GM21717 (cell line): ENCODE results near the gene IGLL5.

Experiments
- ATAC-seq: cut with Tn5 transposase; IDR thresholded peaks from one replicate; pipeline ENCODE4 v1.9.1; 2021; ENCODE audit warnings: mild to moderate bottlenecking, moderate library complexity; ENCODE audit not compliant: unreplicated experiment

IGLL5 gene

DNA sequence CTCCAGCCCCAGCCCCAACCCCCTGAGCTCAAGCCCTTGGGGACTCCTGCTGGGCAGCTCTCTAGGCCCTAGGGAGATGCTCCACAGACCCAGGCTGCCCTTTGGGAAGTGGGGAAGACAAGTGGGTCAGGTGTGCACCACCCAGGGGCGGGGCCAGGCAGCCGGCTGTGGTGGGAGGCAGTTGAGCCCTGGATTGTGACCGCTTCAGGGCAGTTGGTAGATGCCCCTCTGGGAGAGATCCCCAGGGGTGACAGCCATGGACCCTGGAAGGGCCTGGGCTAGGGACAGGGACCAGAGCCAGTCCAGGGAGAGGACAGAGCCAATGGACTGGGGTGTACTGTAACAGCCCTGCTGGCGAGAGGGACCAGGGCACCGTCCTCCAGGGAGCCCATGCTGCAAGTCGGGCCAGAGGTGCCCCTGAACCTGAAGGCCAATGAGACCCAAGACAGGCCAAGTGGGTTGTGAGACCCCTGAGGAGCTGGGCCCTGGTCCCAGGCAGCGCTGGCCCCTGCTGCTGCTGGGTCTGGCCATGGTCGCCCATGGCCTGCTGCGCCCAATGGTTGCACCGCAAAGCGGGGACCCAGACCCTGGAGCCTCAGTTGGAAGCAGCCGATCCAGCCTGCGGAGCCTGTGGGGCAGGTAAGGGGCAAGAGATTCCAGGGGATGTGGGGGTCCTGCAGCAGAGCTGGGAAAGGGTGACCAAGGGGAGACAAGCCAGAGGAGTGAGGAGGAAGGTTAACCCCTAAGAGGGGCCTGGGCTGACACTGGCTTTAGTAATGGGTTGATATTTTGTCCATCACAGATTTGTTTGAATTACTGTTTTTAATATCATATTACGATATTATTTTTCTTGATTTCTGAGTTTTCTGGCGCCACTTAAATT, at the start of gene IGLL5:
TSS of gene IGLL5 (plus strand) at position 196 of the 883 bp plus-strand sequence. CDS start at position 434, 238 bp downstream.
- no peak for ATAC-seq

DNA sequence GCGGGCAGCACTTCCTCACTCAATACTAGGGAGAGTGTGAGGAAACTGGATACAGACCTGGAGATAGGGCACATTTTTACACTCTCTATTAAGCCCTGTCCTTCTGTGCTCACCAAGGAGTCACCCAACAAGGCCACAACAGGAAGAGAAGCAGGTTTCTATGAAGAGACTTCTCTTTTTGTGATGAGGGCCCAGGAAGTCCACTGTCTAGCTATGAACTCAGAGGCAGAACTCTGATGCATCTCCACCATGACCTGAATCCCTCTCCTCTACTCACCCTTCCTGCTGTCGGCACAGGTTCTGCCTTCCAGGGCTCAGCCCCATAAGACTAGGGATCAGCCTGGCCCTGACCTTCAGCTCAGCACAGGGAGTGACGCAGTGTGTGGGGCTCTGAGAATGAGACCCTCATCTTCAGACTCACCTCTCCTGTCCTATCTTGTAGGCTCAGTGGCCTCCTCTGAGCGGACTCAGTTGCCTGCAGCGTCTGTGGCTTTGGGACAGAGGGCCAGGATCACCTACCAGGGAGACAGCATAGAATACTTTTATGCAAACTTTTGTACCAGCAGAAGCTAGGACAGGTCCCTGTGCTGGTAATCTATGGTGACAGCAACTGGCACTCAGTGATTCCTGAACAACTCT, 49.3 kb upstream of the IGLL5 start:
- no peak for ATAC-seq

DNA sequence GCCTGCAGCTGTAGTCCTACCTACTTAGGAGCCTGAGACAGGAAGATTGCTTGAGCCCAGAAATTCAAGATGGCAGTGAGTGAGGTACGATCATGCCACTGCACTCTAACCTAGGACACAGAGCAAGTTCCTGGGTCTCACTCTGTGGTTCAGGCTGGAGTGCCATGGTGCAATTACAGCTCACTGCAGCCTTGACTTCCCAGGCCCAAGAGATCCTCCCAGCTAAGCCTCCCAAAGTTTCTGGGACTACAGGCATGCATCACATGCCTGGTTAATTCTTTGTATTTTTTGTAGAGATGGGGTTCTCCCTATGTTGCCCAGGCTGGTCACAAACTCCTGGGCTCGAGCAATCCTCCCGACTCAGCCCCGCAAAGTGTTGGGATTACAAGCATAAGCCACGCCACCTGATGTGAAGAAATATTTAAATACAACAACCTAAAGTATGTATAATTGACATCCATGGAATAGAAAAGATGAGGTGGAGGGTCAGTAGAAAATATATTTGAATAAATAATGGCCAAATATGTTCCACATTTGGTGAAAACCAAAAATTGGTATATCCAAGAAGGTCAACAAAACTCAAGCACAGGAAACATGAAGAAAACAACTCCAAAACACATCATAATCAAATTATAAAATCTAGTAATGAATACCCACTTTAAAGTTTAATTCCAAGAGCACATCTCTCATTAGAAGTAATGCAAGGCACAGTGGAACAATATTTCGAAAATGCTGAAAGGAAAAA, 47.9 kb upstream of the IGLL5 start:
- ATAC-seq, result no peak

DNA sequence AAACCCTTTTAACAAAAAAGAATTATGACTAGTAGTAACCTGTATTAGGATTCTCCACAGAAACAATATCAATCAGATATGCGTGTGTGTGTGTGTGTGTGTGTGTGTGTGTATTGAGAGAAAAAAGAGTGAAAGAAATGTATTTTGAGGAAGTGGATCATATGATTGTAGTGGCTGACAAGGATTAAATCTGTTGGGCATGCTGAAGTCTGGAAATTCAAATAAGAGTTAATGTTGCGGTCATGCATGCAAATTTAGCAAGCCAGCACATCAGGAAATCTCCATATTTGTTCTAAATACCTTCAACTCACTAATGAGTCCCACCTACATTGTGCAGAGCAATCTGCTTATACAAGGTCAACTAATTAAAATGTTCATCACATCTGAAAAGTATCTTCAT, 46.8 kb upstream of the IGLL5 start:
- ATAC-seq, result no peak

- ATAC-seq, result no peak
Observed at GRCh38 chr22:22841598-22841997, 46.0 kb upstream of the IGLL5 start.

GRCh38 chr22:22842085-22842484, 45.5 kb upstream of the IGLL5 start:
- ATAC-seq, result no peak

- ATAC-seq, result no peak
Observed at GRCh38 chr22:22843848-22844247, 43.8 kb upstream of the IGLL5 start.

GRCh38 chr22:22847241-22847640, 40.4 kb upstream of the IGLL5 start:
- ATAC-seq, result no peak

- no peak for ATAC-seq
Observed at GRCh38 chr22:22848364-22848866, 39.2 kb upstream of the IGLL5 start.

DNA sequence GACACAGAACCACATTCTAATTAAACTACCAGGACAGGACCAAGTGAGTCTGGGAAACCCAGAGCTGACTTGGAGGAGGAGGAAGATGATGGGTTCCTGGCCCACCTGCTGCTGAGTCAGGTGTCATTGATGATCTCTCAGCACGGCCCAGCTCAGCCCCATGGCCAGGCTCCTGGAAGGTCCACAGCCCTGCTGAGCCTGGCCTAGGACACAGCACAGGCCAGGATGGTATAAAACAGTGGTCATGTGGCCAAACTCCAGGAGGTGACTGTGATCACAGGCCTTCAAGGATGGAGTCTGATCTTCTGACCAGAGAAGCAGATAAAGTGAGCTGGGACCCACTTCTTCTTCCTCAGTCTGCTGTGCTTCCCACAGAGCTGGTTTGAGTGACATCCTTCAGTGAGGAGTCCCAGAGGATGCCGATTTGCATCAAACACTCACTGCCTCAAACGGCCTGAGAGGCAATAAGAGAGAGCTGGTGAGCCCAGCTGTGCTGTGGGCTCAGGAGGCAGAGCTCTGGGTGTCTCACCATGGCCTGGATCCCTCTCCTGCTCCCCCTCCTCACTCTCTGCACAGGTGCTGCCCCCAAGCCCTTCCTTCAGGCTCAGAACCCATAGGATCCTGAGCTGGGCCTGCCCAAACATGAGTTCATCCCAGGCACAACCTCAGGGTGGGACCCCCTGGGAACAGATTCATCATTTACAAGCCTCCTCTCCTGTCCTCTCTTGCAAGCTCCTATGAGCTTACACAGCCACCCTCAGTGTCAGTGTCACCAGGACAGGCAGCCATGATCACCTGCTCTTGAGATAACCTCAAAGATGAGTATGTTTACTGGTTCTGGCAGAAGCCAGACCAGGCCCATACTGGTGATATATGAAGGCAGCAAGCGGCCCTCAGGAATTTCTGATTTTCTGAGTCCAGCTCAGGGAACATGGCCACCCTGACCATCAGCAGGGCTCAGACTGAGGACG, 37.7 kb upstream of the IGLL5 start:
- ATAC-seq, result no peak

DNA sequence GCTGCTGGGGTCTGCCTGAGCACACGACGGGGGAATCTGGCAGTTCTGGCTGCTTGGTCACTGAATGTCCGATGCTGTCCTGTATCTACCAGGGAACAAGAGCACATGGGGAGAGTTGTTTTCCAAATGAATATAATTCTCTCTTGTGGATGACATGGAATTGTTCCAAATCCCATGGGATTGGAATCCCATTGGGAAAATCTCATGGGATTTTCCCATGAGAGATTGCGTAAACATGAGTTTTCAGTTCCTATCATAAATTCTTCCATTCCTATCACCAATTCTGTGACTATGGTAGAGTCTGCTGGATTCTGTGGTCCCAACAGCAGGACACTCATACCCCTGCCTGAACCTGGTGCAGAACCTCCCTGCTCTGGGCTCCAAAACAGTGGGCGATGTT, 35.6 kb upstream of the IGLL5 start:
- ATAC-seq, result no peak

DNA sequence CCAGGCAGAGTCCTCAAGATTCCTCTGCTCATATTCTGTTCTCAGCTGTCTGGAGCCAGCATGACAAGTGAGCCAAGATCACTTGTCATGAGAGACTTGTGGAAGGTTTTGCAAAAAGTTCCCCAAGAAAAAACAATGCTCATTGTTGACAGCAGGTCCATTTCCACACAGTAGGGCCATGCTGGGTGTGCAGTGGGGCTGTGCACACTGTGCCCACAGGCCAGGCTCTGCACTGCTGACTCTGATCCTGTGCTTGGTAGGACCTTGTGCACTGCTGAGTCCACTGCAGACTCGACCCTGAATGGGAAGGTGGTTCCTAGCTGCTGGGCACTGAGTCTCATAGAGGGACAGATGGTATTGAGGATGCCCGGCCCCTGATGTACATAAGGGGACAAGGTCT, 33.9 kb upstream of the IGLL5 start:
- ATAC-seq, result no peak

DNA sequence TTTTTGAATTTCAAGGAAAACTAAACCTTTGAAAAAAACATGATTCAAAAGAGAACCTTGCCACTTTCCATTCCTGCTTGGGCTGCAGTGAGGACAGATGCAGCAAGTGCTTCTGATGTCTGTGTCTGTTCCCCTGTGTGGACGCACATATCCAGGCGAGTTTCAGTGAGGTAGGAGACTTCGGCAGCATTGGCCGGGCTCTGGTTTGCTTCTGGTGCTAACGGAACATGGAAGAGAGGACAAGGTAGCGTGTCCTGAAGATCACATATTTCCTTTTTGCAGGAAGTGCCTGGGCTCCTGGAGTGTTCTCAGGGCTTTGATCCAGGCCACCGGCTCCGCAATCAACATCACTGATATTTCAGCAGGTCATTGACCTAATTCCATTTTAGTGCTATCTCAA, 33.1 kb upstream of the IGLL5 start:
- ATAC-seq, result no peak

- ATAC-seq, result no peak
Observed at GRCh38 chr22:22855085-22855484, 32.5 kb upstream of the IGLL5 start.

- ATAC-seq, result no peak
Observed at GRCh38 chr22:22855617-22856308, 31.9 kb upstream of the IGLL5 start.

DNA sequence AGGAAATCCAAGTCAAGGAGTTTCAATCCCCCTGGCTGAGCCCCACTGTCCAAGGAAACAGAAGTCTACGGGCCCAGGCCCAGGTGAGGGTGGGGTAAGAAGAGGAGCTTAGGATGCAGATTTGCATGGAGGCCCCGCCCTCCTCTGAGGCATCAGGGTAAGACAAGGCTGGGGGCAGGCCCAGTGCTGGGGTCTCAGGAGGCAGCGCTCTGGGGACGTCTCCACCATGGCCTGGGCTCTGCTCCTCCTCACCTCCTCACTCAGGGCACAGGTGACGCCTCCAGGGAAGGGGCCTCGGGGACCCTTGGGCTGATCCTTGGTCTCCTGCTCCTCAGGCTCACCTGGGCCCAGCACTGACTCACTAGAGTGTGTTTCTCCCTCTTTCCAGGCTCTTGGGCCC, 31.3 kb upstream of the IGLL5 start:
- no peak for ATAC-seq

GRCh38 chr22:22856885-22857606, 30.6 kb upstream of the IGLL5 start:
- ATAC-seq, result no peak

GRCh38 chr22:22857607-22858558, 29.7 kb upstream of the IGLL5 start:
- ATAC-seq, result no peak
